ENCODE measurements around the gene DAZ3. TPM values are rescaled to one million over a fixed set of nuclear protein-coding genes. Genes with fewer than 3 reads are reported as not detected.
"Not testable (repeated sequence)": the region's sequence is repeated elsewhere in the genome, so short reads cannot be mapped to it uniquely, and the experiment has no call there.

The DAZ3 gene, protein sequence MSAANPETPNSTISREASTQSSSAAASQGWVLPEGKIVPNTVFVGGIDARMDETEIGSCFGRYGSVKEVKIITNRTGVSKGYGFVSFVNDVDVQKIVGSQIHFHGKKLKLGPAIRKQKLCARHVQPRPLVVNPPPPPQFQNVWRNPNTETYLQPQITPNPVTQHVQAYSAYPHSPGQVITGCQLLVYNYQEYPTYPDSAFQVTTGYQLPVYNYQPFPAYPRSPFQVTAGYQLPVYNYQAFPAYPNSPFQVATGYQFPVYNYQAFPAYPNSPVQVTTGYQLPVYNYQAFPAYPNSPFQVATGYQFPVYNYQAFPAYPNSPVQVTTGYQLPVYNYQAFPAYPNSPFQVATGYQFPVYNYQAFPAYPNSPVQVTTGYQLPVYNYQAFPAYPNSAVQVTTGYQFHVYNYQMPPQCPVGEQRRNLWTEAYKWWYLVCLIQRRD
- polyA plus RNA-seq, result not detected

- not testable (repeated sequence) for H3K27ac ChIP-seq (ENCODE audit: low read depth in 2 of 2, low read length in 1 of 2); H3K4me3 ChIP-seq (ENCODE audit: low read depth in 1 of 2, low read length in 2 of 2); H3K4me1 ChIP-seq (ENCODE audit: control insufficient read depth in 2 of 2, insufficient read depth in 2 of 2, low read length in 1 of 2); H3K27me3 ChIP-seq (ENCODE audit: control insufficient read depth in 1 of 2, insufficient read depth in 2 of 2, low read length in 2 of 2); H3K36me3 ChIP-seq (ENCODE audit: control insufficient read depth in 2 of 2, insufficient read depth in 2 of 2, low read length in 1 of 2); H3K9me3 ChIP-seq (ENCODE audit: control insufficient read depth in 2 of 2, insufficient read depth in 1 of 2, low read depth in 1 of 2, low read length in 1 of 2)
- WGBS, 2 donors, result no CpG with 5 or more reads among the region's 23 CpGs
Observed at GRCh38 chrY:24813293-24813692, at the start of gene DAZ3. TSS of gene DAZ3 (minus strand) at chrY:24813393. CDS start at chrY:24813185, 208 bp downstream.

DNA sequence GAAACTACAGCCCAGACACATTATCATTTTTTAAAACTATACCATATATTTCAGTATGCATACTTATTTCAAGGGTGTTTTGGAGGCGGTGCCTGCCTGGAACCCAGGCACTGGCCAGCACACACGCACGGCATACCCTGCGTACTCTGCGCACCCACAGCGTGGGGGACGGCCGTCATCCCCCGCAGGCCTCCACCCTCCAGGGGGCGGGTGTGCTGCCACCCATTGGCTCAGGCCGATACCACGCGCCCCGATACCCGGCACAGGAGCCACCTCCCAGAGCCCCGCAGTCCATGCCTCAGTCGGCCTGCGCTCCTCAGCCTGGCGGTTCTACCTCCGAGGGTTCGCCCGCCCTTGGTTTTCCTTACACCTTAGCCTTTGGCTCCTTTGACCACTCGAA, 20.4 kb upstream of the DAZ3 start, which contains the start of gene DAZ4:
TSS of gene DAZ4 (plus strand) at position 301 of the 400 bp plus-strand sequence. CDS start 208 bp downstream, outside the sequence.
- H3K27ac ChIP-seq (ENCODE audit: low read depth in 2 of 2, low read length in 1 of 2), result not testable (repeated sequence)

GRCh38 chrY:24825069-24825468, 11.9 kb upstream of the DAZ3 start:
- not testable (repeated sequence) for H3K4me1 ChIP-seq (ENCODE audit: control insufficient read depth in 2 of 2, insufficient read depth in 2 of 2, low read length in 1 of 2); H3K36me3 ChIP-seq (ENCODE audit: control insufficient read depth in 2 of 2, insufficient read depth in 2 of 2, low read length in 1 of 2); H3K4me3 ChIP-seq (ENCODE audit: low read depth in 1 of 2, low read length in 2 of 2); H3K27ac ChIP-seq (ENCODE audit: low read depth in 2 of 2, low read length in 1 of 2); H3K9me3 ChIP-seq (ENCODE audit: control insufficient read depth in 2 of 2, insufficient read depth in 1 of 2, low read depth in 1 of 2, low read length in 1 of 2); H3K27me3 ChIP-seq (ENCODE audit: control insufficient read depth in 1 of 2, insufficient read depth in 2 of 2, low read length in 2 of 2)
- WGBS, 2 donors, result no CpG with 5 or more reads among the region's 4 CpGs

More for the DNA sequence above, 20.4 kb upstream of the DAZ3 start, which contains the start of gene DAZ4:
- H3K4me1 ChIP-seq (ENCODE audit: control insufficient read depth in 2 of 2, insufficient read depth in 2 of 2, low read length in 1 of 2); H3K27me3 ChIP-seq (ENCODE audit: control insufficient read depth in 1 of 2, insufficient read depth in 2 of 2, low read length in 2 of 2); H3K4me3 ChIP-seq (ENCODE audit: low read depth in 1 of 2, low read length in 2 of 2); H3K9me3 ChIP-seq (ENCODE audit: control insufficient read depth in 2 of 2, insufficient read depth in 1 of 2, low read depth in 1 of 2, low read length in 1 of 2); H3K36me3 ChIP-seq (ENCODE audit: control insufficient read depth in 2 of 2, insufficient read depth in 2 of 2, low read length in 1 of 2): not testable (repeated sequence)
- 93% methylated on average over 10 of the region's 23 CpGs; no CpG with 5 or more reads in 1 of the 2 donors for WGBS, 2 donors

DNA sequence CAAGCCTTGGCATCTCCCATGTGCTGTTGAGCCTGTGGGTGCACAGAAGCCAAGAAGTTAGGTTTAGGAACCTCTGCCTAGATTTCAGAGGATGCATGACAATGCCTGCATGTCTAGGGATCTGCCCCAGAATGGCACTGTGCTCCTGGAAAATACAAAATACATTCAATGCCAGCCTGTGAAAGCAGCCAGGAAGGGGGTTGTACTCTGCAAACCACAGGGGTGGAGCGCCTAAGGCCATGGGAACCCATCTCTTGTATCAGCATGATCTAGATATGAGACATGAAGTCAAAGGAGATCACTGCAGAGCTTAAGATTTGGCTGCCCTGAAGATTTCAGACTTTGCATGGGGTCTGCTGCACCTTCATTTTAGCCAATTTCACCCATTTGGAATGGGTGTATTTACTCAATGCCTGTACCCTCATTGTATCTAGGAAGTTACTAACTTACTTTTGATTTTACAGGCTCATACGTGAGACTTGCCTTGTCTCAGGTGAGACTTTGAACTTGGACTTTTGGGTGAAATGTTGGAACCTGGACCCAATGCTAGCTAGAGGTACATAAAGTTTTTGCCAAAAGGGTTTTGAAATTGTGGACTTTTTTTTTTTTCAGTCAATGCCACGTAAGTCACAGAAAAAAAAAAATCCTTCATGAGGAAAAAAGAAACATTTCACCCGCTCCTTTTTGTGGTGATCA, 11.1 kb upstream of the DAZ3 start:
- H3K4me1 ChIP-seq (ENCODE audit: control insufficient read depth in 2 of 2, insufficient read depth in 2 of 2, low read length in 1 of 2); H3K36me3 ChIP-seq (ENCODE audit: control insufficient read depth in 2 of 2, insufficient read depth in 2 of 2, low read length in 1 of 2); H3K27ac ChIP-seq (ENCODE audit: low read depth in 2 of 2, low read length in 1 of 2); H3K4me3 ChIP-seq (ENCODE audit: low read depth in 1 of 2, low read length in 2 of 2); H3K9me3 ChIP-seq (ENCODE audit: control insufficient read depth in 2 of 2, insufficient read depth in 1 of 2, low read depth in 1 of 2, low read length in 1 of 2); H3K27me3 ChIP-seq (ENCODE audit: control insufficient read depth in 1 of 2, insufficient read depth in 2 of 2, low read length in 2 of 2): not testable (repeated sequence)
- WGBS, 2 donors, result 38% methylated on average over 1 of the region's 4 CpGs; no CpG with 5 or more reads in 1 of the 2 donors

DNA sequence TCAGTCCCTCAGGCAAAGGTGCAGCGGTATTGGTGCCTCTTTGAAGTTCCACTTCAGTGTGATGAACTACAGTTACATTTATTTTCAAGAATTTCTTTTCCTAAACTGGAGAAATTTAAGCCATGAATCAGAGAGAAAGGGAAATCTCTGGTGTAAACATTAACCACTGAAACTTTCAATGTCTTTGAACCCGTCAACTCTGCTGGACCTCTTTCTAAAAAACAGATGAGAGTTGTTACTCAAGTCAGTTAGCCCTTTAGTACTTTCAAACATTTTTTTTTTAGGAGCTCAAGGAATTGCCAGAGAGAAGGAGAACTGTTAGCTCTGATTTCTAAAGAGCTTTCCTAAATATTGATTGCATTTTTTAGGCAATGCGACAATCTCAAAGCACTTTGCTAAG, 8.6 kb upstream of the DAZ3 start:
- not testable (repeated sequence) for H3K4me3 ChIP-seq (ENCODE audit: low read depth in 1 of 2, low read length in 2 of 2); H3K9me3 ChIP-seq (ENCODE audit: control insufficient read depth in 2 of 2, insufficient read depth in 1 of 2, low read depth in 1 of 2, low read length in 1 of 2); H3K27me3 ChIP-seq (ENCODE audit: control insufficient read depth in 1 of 2, insufficient read depth in 2 of 2, low read length in 2 of 2); H3K36me3 ChIP-seq (ENCODE audit: control insufficient read depth in 2 of 2, insufficient read depth in 2 of 2, low read length in 1 of 2); H3K4me1 ChIP-seq (ENCODE audit: control insufficient read depth in 2 of 2, insufficient read depth in 2 of 2, low read length in 1 of 2); H3K27ac ChIP-seq (ENCODE audit: low read depth in 2 of 2, low read length in 1 of 2)
- WGBS, 2 donors, result no CpG with 5 or more reads among the region's 3 CpGs

Other genes with a start within 250 kb of the DAZ3 start
- not detected for gene BPY2B, start 195.4 kb downstream of the DAZ3 start, polyA plus RNA-seq
- not detected for gene DAZ4, start 20.5 kb upstream of the DAZ3 start, polyA plus RNA-seq
- not detected for gene BPY2C, start 238.7 kb upstream of the DAZ3 start, polyA plus RNA-seq

Measured in esophagus (tissue), 2 donors.